NT2/D1 (cell line): Measurements from ENCODE around the gene DRD4.

Source experiments
- YY1 ChIP-seq: IDR thresholded peaks from 2 replicates; pipeline ENCODE4 v1.6.1; 2011; ENCODE audit not compliant: insufficient read length, insufficient read depth
- ZNF274 ChIP-seq: IDR thresholded peaks from 2 replicates; pipeline ENCODE4 v1.6.1; 2011; ENCODE audit warnings: mild to moderate bottlenecking, low read depth, low read length

DNA sequence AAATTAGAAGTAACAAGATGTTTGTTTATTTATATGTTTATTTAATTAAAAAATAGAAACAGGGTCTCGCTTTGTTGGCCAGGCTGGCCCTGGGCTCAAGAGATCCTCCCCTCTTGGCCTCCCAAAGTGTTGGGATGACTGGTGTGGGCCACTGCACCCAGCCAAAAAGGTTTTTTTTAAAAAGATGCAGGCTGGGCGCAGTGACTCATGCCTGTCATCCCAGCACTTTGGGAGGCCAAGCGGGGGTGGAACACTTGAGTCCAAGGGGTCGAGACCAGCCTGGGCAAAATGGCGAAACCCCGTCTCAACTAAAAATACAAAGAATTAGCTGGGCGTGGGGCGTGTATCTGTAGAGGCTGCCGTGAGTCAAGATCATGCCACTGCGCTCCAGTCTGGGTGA is 13.4 kb downstream of the DRD4 start:
- no peak for TF ChIP-seq ZNF274
- TF ChIP-seq YY1, result no peak
